Measurements from ENCODE around the gene DTWD2.
"Not testable (repeated sequence)": the region's sequence is repeated elsewhere in the genome, so short reads cannot be mapped to it uniquely, and the experiment has no call there.

DTWD2 gene

GRCh38 chr5:118857700-118858099 lies 130.6 kb downstream of the DTWD2 start:
- DNase-seq, result no peak

- DNase-seq, result no peak
These were observed 133.5 kb downstream of the DTWD2 start for GRCh38 chr5:118854819-118855218.

GRCh38 chr5:118851785-118852184 lies 136.6 kb downstream of the DTWD2 start:
- DNase-seq, result not testable (repeated sequence)

- DNase-seq, result not testable (repeated sequence)
These were observed 138.8 kb downstream of the DTWD2 start for GRCh38 chr5:118849507-118849906.

- DNase-seq, result no peak
These were observed 144.0 kb downstream of the DTWD2 start for GRCh38 chr5:118844351-118844750.

- no peak for DNase-seq
These were observed 153.6 kb downstream of the DTWD2 start for GRCh38 chr5:118834710-118835109.

GRCh38 chr5:118832974-118833373 lies 155.4 kb downstream of the DTWD2 start:
- DNase-seq, result no peak

GRCh38 chr5:118825226-118825625 lies 163.1 kb downstream of the DTWD2 start:
- DNase-seq, result no peak

GRCh38 chr5:118818604-118819003 lies 169.7 kb downstream of the DTWD2 start:
- no peak for DNase-seq

GRCh38 chr5:118808441-118808840 lies 179.9 kb downstream of the DTWD2 start:
- no peak for DNase-seq

GRCh38 chr5:118806571-118806970 lies 181.8 kb downstream of the DTWD2 start:
- DNase-seq, result no peak

GRCh38 chr5:118802335-118802734 lies 186.0 kb downstream of the DTWD2 start:
- no peak for DNase-seq

GRCh38 chr5:118796081-118796480 lies 192.3 kb downstream of the DTWD2 start:
- DNase-seq, result no peak

- no peak for DNase-seq
These were observed 194.1 kb downstream of the DTWD2 start for GRCh38 chr5:118794281-118794680.

- no peak for DNase-seq
These were observed 194.7 kb downstream of the DTWD2 start for GRCh38 chr5:118793652-118794051.

- no peak for DNase-seq
These were observed 195.3 kb downstream of the DTWD2 start for GRCh38 chr5:118793091-118793490.

- DNase-seq, result peak; percentile 10 to 80
These were observed 196.2 kb downstream of the DTWD2 start for GRCh38 chr5:118791926-118792734.

- DNase-seq, result peak in 1 of 2 experiments; percentile 17
These were observed 199.0 kb downstream of the DTWD2 start for GRCh38 chr5:118789366-118789765.

- no peak for DNase-seq
These were observed 200.0 kb downstream of the DTWD2 start for GRCh38 chr5:118788351-118788750.
